ENCODE measurements around the gene SPANXN4. TPM values are rescaled to one million over a fixed set of nuclear protein-coding genes. Genes with fewer than 3 reads are reported as not detected.

Gene SPANXN4
- not detected in 2 replicates for total RNA-seq (2012; rRNA removed)
- not detected in 2 replicates for polyA plus RNA-seq (2012; rRNA removed)
- polyA plus RNA-seq (2012; cell fraction: cytosol; rRNA removed), result not detected in 2 replicates
- polyA plus RNA-seq (2012; cell fraction: nucleus; rRNA removed; ENCODE audit: low replicate concordance), result not detected in 2 replicates
- Bru-seq, nascent RNA, result not detected
- not detected for BruChase-seq, experiment 1, labeled RNA remaining after a 6-hour chase
- not detected for BruChase-seq, experiment 2, labeled RNA remaining after a 2-hour chase
- long read RNA-seq, result 0 reads

- no peak within 1 kb of the TSS for H4K91ac ChIP-seq (ENCODE audit: insufficient read depth, low read depth, low read length)
- H3K4me3 ChIP-seq (ENCODE audit: insufficient read depth, low read depth, low read length), result no peak within 1 kb of the TSS
- no peak within 1 kb of the TSS for H3K27ac ChIP-seq (ENCODE audit: insufficient read depth, low read length)
- no peaks in the 10 kb centered on the region for H3K36me3 ChIP-seq (ENCODE audit: control insufficient read depth, insufficient read depth, low read length)
- dilution Hi-C loops (cut with HindIII; ENCODE audit: low sequenced_read_pairs, unreplicated experiment) (no loop called here), intact Hi-C loops (cut with micrococcal nuclease) (no loop called here), in situ Hi-C loops (cut with MboI; ENCODE audit: low sequenced_read_pairs) (no loop called here)
- H3K9ac ChIP-seq (ENCODE audit: low read depth, low read length), result no peak within 1 kb of the TSS
- no peak within 1 kb of the TSS for H2BK15ac ChIP-seq (ENCODE audit: low read depth, low read length)
- H2BK120ac ChIP-seq (ENCODE audit: low read depth, low read length), result no peak within 1 kb of the TSS
- H3K23ac ChIP-seq (ENCODE audit: low read depth, low read length), result no peak within 1 kb of the TSS
- no peaks in the 10 kb centered on the region for H3K79me1 ChIP-seq (ENCODE audit: low read depth in 1 of 2, low read length in 2 of 2)
- H4K20me1 ChIP-seq (ENCODE audit: insufficient read depth, low read length), result no peaks in the 10 kb centered on the region
- H3K9me1 ChIP-seq (ENCODE audit: insufficient read depth, low read length), result no peaks in the 10 kb centered on the region
- H2BK20ac ChIP-seq (ENCODE audit: low read depth, low read length), result no peak within 1 kb of the TSS
- no peaks in the 10 kb centered on the region for H3K27me3 ChIP-seq (ENCODE audit: control insufficient read depth, insufficient read depth, low read length)
- H2AK9ac ChIP-seq (replicated peaks; ENCODE audit: low read depth, low read length, poor library complexity), result no peak within 1 kb of the TSS
- ATAC-seq (ENCODE audit: low read depth), result no peak
- H4K8ac ChIP-seq (ENCODE audit: low read depth in 2 of 2, low read length in 2 of 2), result no peak within 1 kb of the TSS
- no peak within 1 kb of the TSS for H3K4me2 ChIP-seq (ENCODE audit: low read depth, low read length)
- H3K4ac ChIP-seq (ENCODE audit: low read depth, low read length), result no peak within 1 kb of the TSS
- no TSS peak for BruUV-seq (replicated peaks)
- no peak within 1 kb of the TSS for H2AK5ac ChIP-seq (ENCODE audit: low read depth, low read length)
- H4K5ac ChIP-seq (ENCODE audit: low read depth, low read length), result no peak within 1 kb of the TSS
- no peak within 1 kb of the TSS for H3K14ac ChIP-seq (replicated peaks; ENCODE audit: low read depth, low read length)
- no peak within 1 kb of the TSS for H3K18ac ChIP-seq (ENCODE audit: low read depth, low read length)
- WGBS, 2 experiments (ENCODE audit: extremely low coverage in 2 of 2, insufficient read length in 1 of 2), result no CpG with 5 or more reads among the region's 2 CpGs
- no peaks in the 10 kb centered on the region for H3K4me1 ChIP-seq (ENCODE audit: control insufficient read depth, insufficient read depth, low read length)
- H2BK5ac ChIP-seq (ENCODE audit: low read depth, low read length, poor library complexity, severe bottlenecking), result no peak within 1 kb of the TSS
- TF ChIP-seq FOS (IDR thresholded peaks at IDR 0.05; ENCODE audit: low read depth, low read length) (no peak), RAD21 (IDR thresholded peaks at IDR 0.05; ENCODE audit: low read length) (no peak), CTCF (conservative IDR thresholded peaks at IDR 0.05; ENCODE audit: low read depth, low read length) (no peak), MAZ (IDR thresholded peaks at IDR 0.05; ENCODE audit: borderline replicate concordance, low read depth, low read length) (no peak), POLR2A (IDR thresholded peaks at IDR 0.05; ENCODE audit: low read depth, low read length) (no peak), MXI1 (IDR thresholded peaks at IDR 0.05; ENCODE audit: borderline replicate concordance, low read depth, low read length) (no peak), SMC3 (IDR thresholded peaks at IDR 0.05; ENCODE audit: low read depth, low read length) (no peak), MAFK (IDR thresholded peaks at IDR 0.05; ENCODE audit: low read depth, low read length) (no peak), RFX5 (IDR thresholded peaks at IDR 0.05; ENCODE audit: low read depth, low read length) (no peak), CEBPB (IDR thresholded peaks at IDR 0.05; ENCODE audit: low read depth, low read length) (no peak), CHD1 (IDR thresholded peaks at IDR 0.05; ENCODE audit: low read depth, low read length) (no peak), NFE2L2 (IDR thresholded peaks at IDR 0.05; ENCODE audit: low read depth, low read length) (no peak), RCOR1 (IDR thresholded peaks at IDR 0.05; ENCODE audit: insufficient replicate concordance, low read length) (no peak), BHLHE40 (IDR thresholded peaks at IDR 0.05; ENCODE audit: low read depth, low read length) (no peak)
- TF ChIP-seq, protein P1, sequence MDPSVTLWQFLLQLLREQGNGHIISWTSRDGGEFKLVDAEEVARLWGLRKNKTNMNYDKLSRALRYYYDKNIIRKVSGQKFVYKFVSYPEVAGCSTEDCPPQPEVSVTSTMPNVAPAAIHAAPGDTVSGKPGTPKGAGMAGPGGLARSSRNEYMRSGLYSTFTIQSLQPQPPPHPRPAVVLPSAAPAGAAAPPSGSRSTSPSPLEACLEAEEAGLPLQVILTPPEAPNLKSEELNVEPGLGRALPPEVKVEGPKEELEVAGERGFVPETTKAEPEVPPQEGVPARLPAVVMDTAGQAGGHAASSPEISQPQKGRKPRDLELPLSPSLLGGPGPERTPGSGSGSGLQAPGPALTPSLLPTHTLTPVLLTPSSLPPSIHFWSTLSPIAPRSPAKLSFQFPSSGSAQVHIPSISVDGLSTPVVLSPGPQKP (IDR thresholded peaks at IDR 0.05; ENCODE audit: borderline replicate concordance, low read depth, low read length), result no peak
- TF ChIP-seq, protein P2, sequence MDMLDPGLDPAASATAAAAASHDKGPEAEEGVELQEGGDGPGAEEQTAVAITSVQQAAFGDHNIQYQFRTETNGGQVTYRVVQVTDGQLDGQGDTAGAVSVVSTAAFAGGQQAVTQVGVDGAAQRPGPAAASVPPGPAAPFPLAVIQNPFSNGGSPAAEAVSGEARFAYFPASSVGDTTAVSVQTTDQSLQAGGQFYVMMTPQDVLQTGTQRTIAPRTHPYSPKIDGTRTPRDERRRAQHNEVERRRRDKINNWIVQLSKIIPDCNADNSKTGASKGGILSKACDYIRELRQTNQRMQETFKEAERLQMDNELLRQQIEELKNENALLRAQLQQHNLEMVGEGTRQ (IDR thresholded peaks at IDR 0.05; ENCODE audit: low read depth, low read length), result no peak
- DNase-seq, result no peak
- POLR2A ChIA-PET (ENCODE audit: unreplicated experiment), result no interaction called here
- H3K9me3 ChIP-seq (ENCODE audit: control insufficient read depth, insufficient read depth, low read length), result peaks cover 4% of the 10 kb centered on the region; the same call in 1 of the 2 replicates
- CTCF ChIA-PET, result no interaction called here
- no peak within 1 kb of the TSS for H3K56ac ChIP-seq (ENCODE audit: extremely low read depth, insufficient read depth, low read length)
- H2AFZ ChIP-seq (replicated peaks; ENCODE audit: low read length, poor library complexity), result no peak within 1 kb of the TSS
Observed at GRCh38 chrX:143025628-143026027, at the start of gene SPANXN4. Gene SPANXN4 (plus strand): TSS chrX:143025928. CDS start chrX:143026015, 87 bp downstream.

All from IMR-90 (cell line).